Liver (tissue), 9 donors: Measurements from ENCODE around the gene TXK. TPM values are rescaled to one million over a fixed set of nuclear protein-coding genes. Genes with fewer than 3 reads are reported as not detected.

Experiments used
- DNase-seq: peaks from one replicate; pipeline ENCODE4 v3.0.0-alpha.2; 2017; ENCODE audit warnings: low spot score
- H3K27ac ChIP-seq, 2 donors: one replicate each; pipeline ENCODE4 v1.7.0; 2013; ENCODE audit warnings: inconsistent platforms in 2 of 2, low read length in 2 of 2, control low read depth in 1 of 2, low read depth in 1 of 2, mild to moderate bottlenecking in 1 of 2
- H3K27me3 ChIP-seq, 4 donors: one replicate each; pipeline versions ENCODE4 v1.6.1 to v1.7.0; 2013; ENCODE audit warnings: low read length in 3 of 4, inconsistent platforms in 1 of 4, mild to moderate bottlenecking in 1 of 4, moderate library complexity in 1 of 4; ENCODE audit not compliant: control insufficient read depth in 4 of 4, insufficient read depth in 4 of 4
- H3K36me3 ChIP-seq, 4 donors: one replicate each; pipeline versions ENCODE4 v1.6.1 to v1.7.0; 2013; ENCODE audit warnings: low read length in 3 of 4, mild to moderate bottlenecking in 3 of 4, low read depth in 1 of 4, moderate library complexity in 1 of 4; ENCODE audit not compliant: control insufficient read depth in 4 of 4, insufficient read depth in 3 of 4
- H3K4me1 ChIP-seq, 4 donors: one replicate each; pipeline versions ENCODE4 v1.6.1 to v1.7.0; 2013; ENCODE audit warnings: low read length in 3 of 4, mild to moderate bottlenecking in 3 of 4, moderate library complexity in 1 of 4; ENCODE audit not compliant: control insufficient read depth in 4 of 4, insufficient read depth in 4 of 4
- H3K4me3 ChIP-seq, 3 donors: one replicate each; pipeline versions ENCODE4 v1.6.1 to v1.7.0; 2013; ENCODE audit warnings: low read length in 3 of 3, control low read depth in 1 of 3, low read depth in 1 of 3, mild to moderate bottlenecking in 1 of 3
- H3K9ac ChIP-seq, 2 donors: one replicate each; pipeline ENCODE4 v1.7.0; 2013; ENCODE audit warnings: low read length in 2 of 2, mild to moderate bottlenecking in 2 of 2, moderate library complexity in 2 of 2, control low read depth in 1 of 2, low read depth in 1 of 2
- H3K9me3 ChIP-seq, 4 donors: one replicate each; pipeline versions ENCODE4 v1.6.1 to v1.7.0; 2013; ENCODE audit warnings: low read length in 3 of 4; ENCODE audit not compliant: control insufficient read depth in 4 of 4
- EGR1 ChIP-seq, 2 donors: IDR thresholded peaks; 2 replicates each; pipeline ENCODE4 v1.6.1; 2016 to 2018; ENCODE audit warnings: antibody characterized with exemption in 2 of 2, low read depth in 2 of 2
- FOXA1 ChIP-seq: IDR thresholded peaks from 2 replicates; pipeline ENCODE4 v1.6.1; 2016; ENCODE audit warnings: antibody characterized with exemption
- FOXA2 ChIP-seq: IDR thresholded peaks from 2 replicates; pipeline ENCODE4 v1.6.1; 2016; ENCODE audit warnings: antibody characterized with exemption
- GABPA ChIP-seq, 2 donors: IDR thresholded peaks in 1 of 2; conservative IDR thresholded peaks in 1 of 2; 2 replicates each; pipeline ENCODE4 v1.6.1; 2016; ENCODE audit warnings: antibody characterized with exemption in 2 of 2, mild to moderate bottlenecking in 1 of 2, moderate library complexity in 1 of 2
- HNF4A ChIP-seq, 2 donors: conservative IDR thresholded peaks; 2 replicates each; pipeline ENCODE4 v1.6.1; 2016; ENCODE audit warnings: antibody characterized with exemption in 2 of 2, mild to moderate bottlenecking in 2 of 2
- HNF4G ChIP-seq: IDR thresholded peaks from 2 replicates; pipeline ENCODE4 v1.6.1; 2016; ENCODE audit warnings: antibody characterized with exemption
- JUND ChIP-seq, 2 donors: IDR thresholded peaks; 2 replicates each; pipeline ENCODE4 v1.6.1; 2016; ENCODE audit warnings: antibody characterized with exemption in 2 of 2
- NR2F2 ChIP-seq: IDR thresholded peaks from 2 replicates; pipeline ENCODE4 v1.6.1; 2016; ENCODE audit warnings: antibody characterized with exemption
- RAD21 ChIP-seq, 2 donors: IDR thresholded peaks; 2 replicates each; pipeline ENCODE4 v1.6.1; 2016; ENCODE audit warnings: antibody characterized with exemption in 2 of 2, mild to moderate bottlenecking in 2 of 2
- RXRA ChIP-seq, 2 donors: IDR thresholded peaks; 2 replicates each; pipeline ENCODE4 v1.6.1; 2017 to 2018; ENCODE audit warnings: antibody characterized with exemption in 2 of 2, mild to moderate bottlenecking in 1 of 2
- SP1 ChIP-seq: IDR thresholded peaks from 2 replicates; pipeline ENCODE4 v1.6.1; 2018; ENCODE audit warnings: antibody characterized with exemption, mild to moderate bottlenecking
- TAF1 ChIP-seq: conservative IDR thresholded peaks from 2 replicates; pipeline ENCODE4 v1.6.1; 2016; ENCODE audit warnings: antibody characterized with exemption, mild to moderate bottlenecking
- YY1 ChIP-seq: IDR thresholded peaks from 2 replicates; pipeline ENCODE4 v1.6.1; 2016; ENCODE audit warnings: antibody characterized with exemption, mild to moderate bottlenecking
- WGBS: extraction: QIAGEN DNeasy Blood & Tissue Kit; methylation state at CpG from one replicate; pipeline ENCODE4 v1.1.7; 2013; 5-methylcytosine and 5-hydroxymethylcytosine counted together
- polyA plus RNA-seq, 2 donors: library from polyadenylated mRNA; stranded (reverse) in 1 of 2; unstranded in 1 of 2; fragments of 200-250 nt in 1 of 2; fragments of >200 nt in 1 of 2; fragmentation: Nextera tagmentation in 1 of 2; extraction: Ambion mirVana in 1 of 2; gene quantifications; one replicate each; pipeline versions ENCODE4 v1.2.1 to v1.2.3, GENCODE V29; 2013 to 2015
- total RNA-seq, 2 donors: library from RNA; depleted of rRNA; stranded (reverse); fragments of >200 nt; gene quantifications; one replicate each; pipeline ENCODE4 v1.2.3, GENCODE V29; 2014
- TF ChIP-seq, protein P1 (sequence below): IDR thresholded peaks from 2 replicates; pipeline ENCODE4 v1.6.1; 2016; ENCODE audit warnings: antibody characterized with exemption
- TF ChIP-seq, protein P2 (sequence below): IDR thresholded peaks from 2 replicates; pipeline ENCODE4 v1.6.1; 2016; ENCODE audit warnings: antibody characterized with exemption, mild to moderate bottlenecking
- TF ChIP-seq, protein P3 (sequence below): IDR thresholded peaks from 2 replicates; pipeline ENCODE4 v1.6.1; 2016; ENCODE audit warnings: antibody characterized with exemption
- TF ChIP-seq, protein P4 (sequence below): fragments of 150-350 bp; IDR thresholded peaks from 2 replicates; pipeline ENCODE4 v1.5.1; 2017; ENCODE audit warnings: improper control_type of control experiment, low read depth, low read length; ENCODE audit not compliant: missing input control
- TF ChIP-seq, protein P5 (sequence below): IDR thresholded peaks from 2 replicates; pipeline ENCODE4 v1.6.1; 2016; ENCODE audit warnings: antibody characterized with exemption
- donor health status: healthy.
- donor health status: healthy.
- donor health status: healthy.
- donor health status: healthy.
- donor health status: healthy.

TXK gene
- total and polyA plus RNA-seq, 4 donors: 0.43 to 4.9 (median 1.4) TPM

DNA sequence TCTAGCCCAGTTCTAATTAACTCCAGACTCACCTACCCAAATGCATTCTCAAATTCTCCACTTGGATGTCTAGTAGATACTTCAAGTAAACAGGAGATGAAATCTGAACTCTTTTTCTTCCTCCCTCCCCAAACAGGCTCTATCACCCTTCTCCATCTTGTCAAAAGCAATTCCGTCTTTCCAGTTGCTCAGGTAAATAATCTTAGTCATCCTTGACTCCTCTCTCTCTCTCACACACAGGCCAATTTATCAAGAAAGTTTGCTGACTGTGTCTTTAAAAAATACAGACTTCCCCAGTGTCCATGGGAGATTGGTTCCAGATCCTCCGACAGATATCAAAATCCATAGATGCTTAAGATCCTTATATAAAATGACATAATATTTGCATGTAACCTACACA is 12.9 kb downstream of the TXK start:
- Histone ChIP-seq H3K9ac (no peak overlapping the region), H3K36me3 (no peaks in the 10 kb centered on the region), H3K4me3 (no peak overlapping the region), H3K9me3 (no peaks in the 10 kb centered on the region), H3K27ac (no peak overlapping the region), H3K4me1 (no peaks in the 10 kb centered on the region), H3K27me3 (no peaks in the 10 kb centered on the region)
- no peak for DNase-seq
- TF ChIP-seq RXRA (IDR thresholded peaks at IDR 0.05) (no peak), HNF4A (conservative IDR thresholded peaks at IDR 0.05) (no peak), JUND (IDR thresholded peaks at IDR 0.05) (no peak), TAF1 (no peak), EGR1 (IDR thresholded peaks at IDR 0.05; ENCODE audit: low read depth in 2 of 2) (no peak), FOXA2 (no peak), HNF4G (no peak), NR2F2 (no peak), RAD21 (IDR thresholded peaks at IDR 0.05) (no peak), SP1 (no peak), FOXA1 (no peak)
- TF ChIP-seq, protein P1, sequence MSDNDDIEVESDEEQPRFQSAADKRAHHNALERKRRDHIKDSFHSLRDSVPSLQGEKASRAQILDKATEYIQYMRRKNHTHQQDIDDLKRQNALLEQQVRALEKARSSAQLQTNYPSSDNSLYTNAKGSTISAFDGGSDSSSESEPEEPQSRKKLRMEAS: no peak
- TF ChIP-seq, protein P2, sequence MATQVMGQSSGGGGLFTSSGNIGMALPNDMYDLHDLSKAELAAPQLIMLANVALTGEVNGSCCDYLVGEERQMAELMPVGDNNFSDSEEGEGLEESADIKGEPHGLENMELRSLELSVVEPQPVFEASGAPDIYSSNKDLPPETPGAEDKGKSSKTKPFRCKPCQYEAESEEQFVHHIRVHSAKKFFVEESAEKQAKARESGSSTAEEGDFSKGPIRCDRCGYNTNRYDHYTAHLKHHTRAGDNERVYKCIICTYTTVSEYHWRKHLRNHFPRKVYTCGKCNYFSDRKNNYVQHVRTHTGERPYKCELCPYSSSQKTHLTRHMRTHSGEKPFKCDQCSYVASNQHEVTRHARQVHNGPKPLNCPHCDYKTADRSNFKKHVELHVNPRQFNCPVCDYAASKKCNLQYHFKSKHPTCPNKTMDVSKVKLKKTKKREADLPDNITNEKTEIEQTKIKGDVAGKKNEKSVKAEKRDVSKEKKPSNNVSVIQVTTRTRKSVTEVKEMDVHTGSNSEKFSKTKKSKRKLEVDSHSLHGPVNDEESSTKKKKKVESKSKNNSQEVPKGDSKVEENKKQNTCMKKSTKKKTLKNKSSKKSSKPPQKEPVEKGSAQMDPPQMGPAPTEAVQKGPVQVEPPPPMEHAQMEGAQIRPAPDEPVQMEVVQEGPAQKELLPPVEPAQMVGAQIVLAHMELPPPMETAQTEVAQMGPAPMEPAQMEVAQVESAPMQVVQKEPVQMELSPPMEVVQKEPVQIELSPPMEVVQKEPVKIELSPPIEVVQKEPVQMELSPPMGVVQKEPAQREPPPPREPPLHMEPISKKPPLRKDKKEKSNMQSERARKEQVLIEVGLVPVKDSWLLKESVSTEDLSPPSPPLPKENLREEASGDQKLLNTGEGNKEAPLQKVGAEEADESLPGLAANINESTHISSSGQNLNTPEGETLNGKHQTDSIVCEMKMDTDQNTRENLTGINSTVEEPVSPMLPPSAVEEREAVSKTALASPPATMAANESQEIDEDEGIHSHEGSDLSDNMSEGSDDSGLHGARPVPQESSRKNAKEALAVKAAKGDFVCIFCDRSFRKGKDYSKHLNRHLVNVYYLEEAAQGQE: no peak
- TF ChIP-seq, protein P3, sequence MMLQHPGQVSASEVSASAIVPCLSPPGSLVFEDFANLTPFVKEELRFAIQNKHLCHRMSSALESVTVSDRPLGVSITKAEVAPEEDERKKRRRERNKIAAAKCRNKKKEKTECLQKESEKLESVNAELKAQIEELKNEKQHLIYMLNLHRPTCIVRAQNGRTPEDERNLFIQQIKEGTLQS: no peak
- TF ChIP-seq, protein P4, sequence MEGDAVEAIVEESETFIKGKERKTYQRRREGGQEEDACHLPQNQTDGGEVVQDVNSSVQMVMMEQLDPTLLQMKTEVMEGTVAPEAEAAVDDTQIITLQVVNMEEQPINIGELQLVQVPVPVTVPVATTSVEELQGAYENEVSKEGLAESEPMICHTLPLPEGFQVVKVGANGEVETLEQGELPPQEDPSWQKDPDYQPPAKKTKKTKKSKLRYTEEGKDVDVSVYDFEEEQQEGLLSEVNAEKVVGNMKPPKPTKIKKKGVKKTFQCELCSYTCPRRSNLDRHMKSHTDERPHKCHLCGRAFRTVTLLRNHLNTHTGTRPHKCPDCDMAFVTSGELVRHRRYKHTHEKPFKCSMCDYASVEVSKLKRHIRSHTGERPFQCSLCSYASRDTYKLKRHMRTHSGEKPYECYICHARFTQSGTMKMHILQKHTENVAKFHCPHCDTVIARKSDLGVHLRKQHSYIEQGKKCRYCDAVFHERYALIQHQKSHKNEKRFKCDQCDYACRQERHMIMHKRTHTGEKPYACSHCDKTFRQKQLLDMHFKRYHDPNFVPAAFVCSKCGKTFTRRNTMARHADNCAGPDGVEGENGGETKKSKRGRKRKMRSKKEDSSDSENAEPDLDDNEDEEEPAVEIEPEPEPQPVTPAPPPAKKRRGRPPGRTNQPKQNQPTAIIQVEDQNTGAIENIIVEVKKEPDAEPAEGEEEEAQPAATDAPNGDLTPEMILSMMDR: no peak
- WGBS: 92% methylated on average over 2 of the region's 2 CpGs

DNA sequence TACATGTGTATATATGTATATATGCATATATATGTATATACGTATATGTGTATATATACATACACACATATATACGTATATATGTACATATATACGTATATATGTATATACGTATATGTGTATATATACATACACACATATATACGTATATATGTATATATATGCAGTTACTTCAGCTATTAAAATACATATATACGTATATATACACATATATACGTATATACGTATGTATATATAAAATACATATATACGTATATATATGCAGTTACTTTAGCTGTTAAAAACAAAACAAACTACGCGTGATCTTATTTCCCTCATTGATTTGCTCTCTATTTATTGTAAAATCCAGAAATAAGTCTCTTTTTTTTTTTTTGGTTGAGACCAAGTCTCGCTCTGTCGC is 13.9 kb downstream of the TXK start:
- TF ChIP-seq FOXA2 (no peak), RXRA (IDR thresholded peaks at IDR 0.05) (no peak), SP1 (no peak), GABPA (IDR thresholded peaks at IDR 0.05 in 1 of 2, conservative IDR thresholded peaks at IDR 0.05 in 1 of 2) (no peak), HNF4A (conservative IDR thresholded peaks at IDR 0.05) (no peak), YY1 (no peak)
- TF ChIP-seq, protein P1: no peak
- TF ChIP-seq, protein P2: no peak
- TF ChIP-seq, protein P5, sequence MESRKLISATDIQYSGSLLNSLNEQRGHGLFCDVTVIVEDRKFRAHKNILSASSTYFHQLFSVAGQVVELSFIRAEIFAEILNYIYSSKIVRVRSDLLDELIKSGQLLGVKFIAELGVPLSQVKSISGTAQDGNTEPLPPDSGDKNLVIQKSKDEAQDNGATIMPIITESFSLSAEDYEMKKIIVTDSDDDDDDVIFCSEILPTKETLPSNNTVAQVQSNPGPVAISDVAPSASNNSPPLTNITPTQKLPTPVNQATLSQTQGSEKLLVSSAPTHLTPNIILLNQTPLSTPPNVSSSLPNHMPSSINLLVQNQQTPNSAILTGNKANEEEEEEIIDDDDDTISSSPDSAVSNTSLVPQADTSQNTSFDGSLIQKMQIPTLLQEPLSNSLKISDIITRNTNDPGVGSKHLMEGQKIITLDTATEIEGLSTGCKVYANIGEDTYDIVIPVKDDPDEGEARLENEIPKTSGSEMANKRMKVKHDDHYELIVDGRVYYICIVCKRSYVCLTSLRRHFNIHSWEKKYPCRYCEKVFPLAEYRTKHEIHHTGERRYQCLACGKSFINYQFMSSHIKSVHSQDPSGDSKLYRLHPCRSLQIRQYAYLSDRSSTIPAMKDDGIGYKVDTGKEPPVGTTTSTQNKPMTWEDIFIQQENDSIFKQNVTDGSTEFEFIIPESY: no peak
- WGBS: 89% methylated on average over 13 of the region's 13 CpGs

More for the DNA sequence above, 13.9 kb downstream of the TXK start:
- Histone ChIP-seq H3K4me3 (no peak overlapping the region), H3K9ac (no peak overlapping the region), H3K36me3 (no peaks in the 10 kb centered on the region), H3K4me1 (no peaks in the 10 kb centered on the region), H3K27me3 (no peaks in the 10 kb centered on the region), H3K9me3 (no peaks in the 10 kb centered on the region), H3K27ac (no peak overlapping the region)
- no peak for DNase-seq
